ENCODE results near the gene NCKAP5.

Gene NCKAP5

GRCh38 chr2:132949108-132949507 lies 619.2 kb downstream of the NCKAP5 start:
- no peak for DNase-seq (ENCODE audit: low read depth in 2 of 2)

GRCh38 chr2:132948211-132948610 lies 620.1 kb downstream of the NCKAP5 start:
- no peak for DNase-seq (ENCODE audit: low read depth in 2 of 2)

- no peak for DNase-seq (ENCODE audit: low read depth in 2 of 2)
Measured at GRCh38 chr2:132943829-132944228, 624.4 kb downstream of the NCKAP5 start.

- no peak for DNase-seq (ENCODE audit: low read depth in 2 of 2)
Measured at GRCh38 chr2:132941296-132942020, 626.8 kb downstream of the NCKAP5 start.

- no peak for DNase-seq (ENCODE audit: low read depth in 2 of 2)
Measured at GRCh38 chr2:132937629-132938028, 630.6 kb downstream of the NCKAP5 start.

GRCh38 chr2:132936791-132937190 lies 631.5 kb downstream of the NCKAP5 start:
- DNase-seq (ENCODE audit: low read depth in 2 of 2) = no peak

- DNase-seq (ENCODE audit: low read depth in 2 of 2) = no peak
Measured at GRCh38 chr2:132936261-132936660, 632.0 kb downstream of the NCKAP5 start.

- no peak for DNase-seq (ENCODE audit: low read depth in 2 of 2)
Measured at GRCh38 chr2:132929786-132930185, 638.5 kb downstream of the NCKAP5 start.

GRCh38 chr2:132923787-132924186 lies 644.5 kb downstream of the NCKAP5 start:
- no peak for DNase-seq (ENCODE audit: low read depth in 2 of 2)

GRCh38 chr2:132915812-132916549 lies 652.3 kb downstream of the NCKAP5 start:
- DNase-seq (ENCODE audit: low read depth in 2 of 2) = no peak

GRCh38 chr2:132911726-132912724 lies 656.2 kb downstream of the NCKAP5 start:
- no peak for DNase-seq (ENCODE audit: low read depth in 2 of 2)

GRCh38 chr2:132910432-132910831 lies 657.8 kb downstream of the NCKAP5 start:
- DNase-seq (ENCODE audit: low read depth in 2 of 2) = no peak

GRCh38 chr2:132909427-132909826 lies 658.8 kb downstream of the NCKAP5 start:
- DNase-seq (ENCODE audit: low read depth in 2 of 2) = no peak

- DNase-seq (ENCODE audit: low read depth in 2 of 2) = no peak
Measured at GRCh38 chr2:132904142-132904842, 664.0 kb downstream of the NCKAP5 start.

- DNase-seq (ENCODE audit: low read depth in 2 of 2) = no peak
Measured at GRCh38 chr2:132902626-132903025, 665.6 kb downstream of the NCKAP5 start.

- no peak for DNase-seq (ENCODE audit: low read depth in 2 of 2)
Measured at GRCh38 chr2:132901661-132902060, 666.6 kb downstream of the NCKAP5 start.

GRCh38 chr2:132897111-132897510 lies 671.2 kb downstream of the NCKAP5 start:
- no peak for DNase-seq (ENCODE audit: low read depth in 2 of 2)

- DNase-seq (ENCODE audit: low read depth in 2 of 2) = no peak
Measured at GRCh38 chr2:132896073-132896472, 672.2 kb downstream of the NCKAP5 start.

GRCh38 chr2:132891498-132891897 lies 676.8 kb downstream of the NCKAP5 start:
- DNase-seq (ENCODE audit: low read depth in 2 of 2) = no peak

- DNase-seq (ENCODE audit: low read depth in 2 of 2) = no peak
Measured at GRCh38 chr2:132886574-132886973, 681.7 kb downstream of the NCKAP5 start.

- DNase-seq (ENCODE audit: low read depth in 2 of 2) = no peak
Measured at GRCh38 chr2:132884705-132885104, 683.6 kb downstream of the NCKAP5 start.

Data from stimulated activated CD8-positive, alpha-beta memory T cell treated with anti-CD3 and anti-CD28 coated beads, Interleukin-7, amount 100 ng/mL, for 4 hours (primary cell).